Mesendoderm (in vitro differentiated cells): ENCODE data around the gene CHMP4B.

Experiments
- DNase-seq: peaks from one replicate; pipeline ENCODE4 v3.0.0; 2013
- H2AK5ac ChIP-seq: 2 replicates; pipeline ENCODE4 v1.6.1; 2013; ENCODE audit warnings: low read length, inconsistent platforms
- H2BK120ac ChIP-seq: 2 replicates; pipeline ENCODE4 v1.6.1; 2013; ENCODE audit warnings: low read depth, mild to moderate bottlenecking, low read length, moderate library complexity, mixed read lengths
- H2BK15ac ChIP-seq: replicated peaks from 2 replicates; pipeline ENCODE4 v1.6.1; 2013; ENCODE audit warnings: low read depth, mild to moderate bottlenecking, moderate library complexity
- H2BK5ac ChIP-seq: 2 replicates; pipeline ENCODE4 v1.6.1; 2013; ENCODE audit warnings: low read length, inconsistent platforms
- H3K18ac ChIP-seq: 2 replicates; pipeline ENCODE4 v1.6.1; 2013; ENCODE audit warnings: mild to moderate bottlenecking, low read length, mixed read lengths
- H3K23ac ChIP-seq: one replicate; pipeline ENCODE4 v1.6.1; 2013; ENCODE audit warnings: low read length
- H3K27ac ChIP-seq: 2 replicates; pipeline ENCODE4 v1.5.1; 2013; ENCODE audit warnings: low read depth, mild to moderate bottlenecking, inconsistent platforms, low read length, moderate library complexity
- H3K27me3 ChIP-seq: 2 replicates; pipeline ENCODE4 v1.6.1; 2013; ENCODE audit warnings: low read length, control low read depth, mild to moderate bottlenecking, inconsistent platforms; ENCODE audit not compliant: insufficient read depth, poor library complexity
- H3K36me3 ChIP-seq: 2 replicates; pipeline ENCODE4 v1.6.1; 2013; ENCODE audit warnings: low read length, inconsistent platforms; ENCODE audit not compliant: control insufficient read depth, insufficient read depth
- H3K4ac ChIP-seq: one replicate; pipeline ENCODE4 v1.6.1; 2013; ENCODE audit warnings: low read depth, mild to moderate bottlenecking, low read length, moderate library complexity
- H3K4me1 ChIP-seq: 2 replicates; pipeline ENCODE4 v1.6.1; 2013; ENCODE audit warnings: low read depth, low read length, inconsistent platforms; ENCODE audit not compliant: control insufficient read depth
- H3K4me2 ChIP-seq: 2 replicates; pipeline ENCODE4 v1.6.1; 2013; ENCODE audit warnings: low read length
- H3K4me3 ChIP-seq: 2 replicates; pipeline ENCODE4 v1.5.1; 2013; ENCODE audit warnings: mild to moderate bottlenecking, low read length
- H3K56ac ChIP-seq: one replicate; pipeline ENCODE4 v1.6.1; 2013; ENCODE audit warnings: low read length
- H3K79me1 ChIP-seq: 2 replicates; pipeline ENCODE4 v1.6.1; 2013; ENCODE audit warnings: low read length, inconsistent platforms
- H3K79me2 ChIP-seq: 2 replicates; pipeline ENCODE4 v1.6.1; 2013; ENCODE audit warnings: mild to moderate bottlenecking, low read length; ENCODE audit not compliant: control insufficient read depth, insufficient read depth
- H3K9ac ChIP-seq: 2 replicates; pipeline ENCODE4 v1.6.1; 2013; ENCODE audit warnings: low read length, inconsistent platforms
- H4K5ac ChIP-seq: one replicate; pipeline ENCODE4 v1.6.1; 2013; ENCODE audit warnings: low read length
- H4K8ac ChIP-seq: one replicate; pipeline ENCODE4 v1.6.1; 2013; ENCODE audit warnings: low read depth, mild to moderate bottlenecking, control low read depth, low read length, moderate library complexity
- WGBS: extraction: QIAGEN DNeasy Blood & Tissue Kit; methylation state at CpG from one replicate; pipeline ENCODE4 v1.1.7; 2013; ENCODE audit warnings: low lambda C conversion rate, missing lambda C conversion rate; ENCODE audit not compliant: insufficient coverage; ENCODE audit errors: extremely low coverage; 5-methylcytosine and 5-hydroxymethylcytosine counted together

CHMP4B gene

DNA sequence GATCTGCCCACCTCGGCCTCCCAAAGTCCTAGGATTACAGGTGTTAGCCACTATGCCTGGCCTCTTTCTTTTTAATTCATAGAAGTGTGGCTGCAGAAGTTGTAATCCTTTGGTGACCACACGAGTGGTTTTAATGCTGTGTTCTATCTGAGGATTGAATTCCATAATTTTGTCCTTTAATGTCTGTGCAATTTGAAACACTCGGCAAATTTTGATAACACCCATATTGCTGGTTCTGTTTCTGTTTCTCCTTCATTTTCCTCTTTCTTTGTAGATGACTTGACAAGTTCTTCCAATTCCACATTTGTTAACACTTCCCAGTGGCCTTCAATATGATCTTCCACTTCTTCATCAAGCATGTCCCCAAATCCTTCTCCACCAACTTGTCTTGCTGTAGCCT, 2.8 kb upstream of the CHMP4B start:
- no peak overlapping the region for H3K23ac ChIP-seq
- H3K27ac ChIP-seq: no peak overlapping the region
- no peak overlapping the region for H3K4me3 ChIP-seq
- no peak overlapping the region for H2BK5ac ChIP-seq
- H3K36me3 ChIP-seq: no peaks in the 10 kb centered on the region
- H2AK5ac ChIP-seq: no peak overlapping the region
- peaks cover 19% of the 10 kb centered on the region for H3K79me2 ChIP-seq
- H2BK120ac ChIP-seq: no peak overlapping the region
- DNase-seq: no peak
- H4K8ac ChIP-seq: no peak overlapping the region
- WGBS: no CpG with 5 or more reads among the region's 3 CpGs
- no peak overlapping the region for H3K9ac ChIP-seq
- peaks cover 7% of the 10 kb centered on the region for H3K79me1 ChIP-seq
- no peak overlapping the region for H3K18ac ChIP-seq
- no peak overlapping the region for H2BK15ac ChIP-seq
- H3K56ac ChIP-seq: no peak overlapping the region
- no peak overlapping the region for H4K5ac ChIP-seq
- no peaks in the 10 kb centered on the region for H3K27me3 ChIP-seq
- peaks cover 5% of the 10 kb centered on the region for H3K4me1 ChIP-seq
- no peak overlapping the region for H3K4me2 ChIP-seq
- no peak overlapping the region for H3K4ac ChIP-seq

DNA sequence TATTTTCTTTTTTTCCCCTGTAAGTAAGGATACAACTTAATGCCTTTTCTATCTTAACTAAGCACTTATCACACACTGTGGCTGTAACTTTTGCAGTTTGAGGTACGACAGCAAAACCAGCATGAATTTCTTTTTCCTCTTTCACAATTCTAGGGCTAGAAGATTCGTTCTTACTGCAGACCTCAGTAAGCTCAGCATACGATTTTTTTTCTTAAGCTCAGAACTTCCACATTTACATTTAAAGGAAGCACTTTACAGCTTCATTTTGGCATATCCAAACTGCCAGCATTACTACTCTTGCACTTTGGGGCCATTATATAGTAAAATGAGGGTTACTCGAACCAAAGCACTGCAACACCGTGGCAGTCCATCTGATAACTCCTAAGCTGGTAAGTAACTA, 889 bp upstream of the CHMP4B start:
- Histone ChIP-seq H3K27ac (no peak overlapping the region), H3K56ac (no peak overlapping the region), H4K8ac (no peak overlapping the region), H3K36me3 (no peaks in the 10 kb centered on the region), H3K9ac (no peak overlapping the region), H3K18ac (no peak overlapping the region), H3K23ac (no peak overlapping the region), H3K79me1 (peaks cover 19% of the 10 kb centered on the region), H2BK5ac (no peak overlapping the region), H3K79me2 (peaks cover 36% of the 10 kb centered on the region), H3K4me2 (no peak overlapping the region), H3K4ac (no peak overlapping the region), H3K27me3 (no peaks in the 10 kb centered on the region), H4K5ac (no peak overlapping the region), H2BK120ac (no peak overlapping the region), H2BK15ac (no peak overlapping the region), H2AK5ac (no peak overlapping the region), H3K4me1 (peaks cover 5% of the 10 kb centered on the region), H3K4me3 (no peak overlapping the region)
- DNase-seq: no peak
- no CpG with 5 or more reads among the region's 5 CpGs for WGBS

DNA sequence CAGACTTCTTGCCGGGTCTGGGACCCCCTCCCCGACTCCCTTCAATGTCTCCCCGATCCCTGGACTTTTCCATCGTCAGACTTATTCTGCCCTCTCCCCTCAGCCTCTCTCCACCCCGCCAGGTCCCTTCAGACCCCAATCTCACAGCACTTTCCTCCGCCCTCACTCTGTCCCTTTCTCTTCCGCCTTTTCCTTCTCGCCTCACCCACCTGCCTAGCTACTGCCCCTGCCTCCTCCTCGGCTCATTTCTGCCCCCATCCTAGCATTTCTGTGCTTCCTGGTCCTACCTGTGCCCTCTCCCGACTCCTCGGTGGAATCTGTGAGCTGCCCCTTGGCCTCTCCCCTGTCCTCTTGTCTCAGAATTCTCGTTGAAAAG, 616 bp downstream of the CHMP4B start:
- DNase-seq: peak; percentile 38
- peak overlapping the region; percentile 66 for H3K27ac ChIP-seq

DNA sequence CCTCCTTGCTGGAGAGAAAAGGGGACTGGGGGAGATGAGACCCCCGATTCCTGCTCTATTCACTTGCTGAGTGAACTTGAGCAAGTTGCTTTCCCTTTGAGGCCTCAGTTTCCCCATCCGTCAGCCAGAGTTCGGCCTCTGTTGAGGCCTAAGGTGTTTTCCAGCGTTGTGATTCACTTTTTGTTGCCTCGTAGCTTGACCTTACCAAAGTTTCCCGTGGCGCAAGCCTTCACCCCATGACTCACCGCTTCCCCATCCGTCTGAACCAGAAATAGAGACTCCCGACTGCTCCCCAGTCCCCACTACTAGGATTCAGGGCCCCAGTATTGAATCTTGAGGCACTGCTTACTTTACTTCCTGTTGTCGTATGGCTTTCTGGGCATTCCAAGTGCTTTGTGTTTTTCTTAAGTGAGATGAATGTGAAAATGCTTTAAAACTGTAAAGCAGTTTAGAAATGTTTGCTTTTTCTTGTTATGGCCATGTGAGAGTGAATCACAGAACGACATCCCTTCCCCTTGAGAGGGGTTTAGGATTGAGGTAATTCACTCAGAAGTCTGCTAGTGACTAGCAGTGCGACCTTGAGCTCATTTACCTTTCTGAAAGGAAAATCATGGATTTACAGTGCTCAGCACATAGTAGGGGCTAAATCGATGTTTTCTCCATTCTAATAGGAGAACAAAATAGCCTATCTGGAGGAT, 1.2 kb downstream of the CHMP4B start:
- WGBS: no CpG with 5 or more reads among the region's 14 CpGs
- no peaks in the 10 kb centered on the region for H3K27me3 ChIP-seq

More for the DNA sequence above, 616 bp downstream of the CHMP4B start:
- H3K79me2 ChIP-seq: peaks cover 44% of the 10 kb centered on the region
- H2AK5ac ChIP-seq: no peak overlapping the region
- no peak overlapping the region for H3K23ac ChIP-seq
- peak overlapping the region; percentile 83 for H3K9ac ChIP-seq
- no peak overlapping the region for H4K8ac ChIP-seq
- no peak overlapping the region for H2BK5ac ChIP-seq
- H3K4ac ChIP-seq: no peak overlapping the region
- H2BK15ac ChIP-seq: no peak overlapping the region
- peak overlapping the region; percentile 56 for H3K18ac ChIP-seq
- peaks cover 5% of the 10 kb centered on the region for H3K4me1 ChIP-seq
- WGBS: no CpG with 5 or more reads among the region's 12 CpGs
- H4K5ac ChIP-seq: no peak overlapping the region
- peak overlapping the region; percentile 97 for H3K4me2 ChIP-seq
- no peaks in the 10 kb centered on the region for H3K36me3 ChIP-seq
- H3K79me1 ChIP-seq: peaks cover 25% of the 10 kb centered on the region
- peak overlapping the region; percentile 89 for H3K4me3 ChIP-seq
- H3K56ac ChIP-seq: peak overlapping the region; percentile 83
- H2BK120ac ChIP-seq: no peak overlapping the region
- no peaks in the 10 kb centered on the region for H3K27me3 ChIP-seq

DNA sequence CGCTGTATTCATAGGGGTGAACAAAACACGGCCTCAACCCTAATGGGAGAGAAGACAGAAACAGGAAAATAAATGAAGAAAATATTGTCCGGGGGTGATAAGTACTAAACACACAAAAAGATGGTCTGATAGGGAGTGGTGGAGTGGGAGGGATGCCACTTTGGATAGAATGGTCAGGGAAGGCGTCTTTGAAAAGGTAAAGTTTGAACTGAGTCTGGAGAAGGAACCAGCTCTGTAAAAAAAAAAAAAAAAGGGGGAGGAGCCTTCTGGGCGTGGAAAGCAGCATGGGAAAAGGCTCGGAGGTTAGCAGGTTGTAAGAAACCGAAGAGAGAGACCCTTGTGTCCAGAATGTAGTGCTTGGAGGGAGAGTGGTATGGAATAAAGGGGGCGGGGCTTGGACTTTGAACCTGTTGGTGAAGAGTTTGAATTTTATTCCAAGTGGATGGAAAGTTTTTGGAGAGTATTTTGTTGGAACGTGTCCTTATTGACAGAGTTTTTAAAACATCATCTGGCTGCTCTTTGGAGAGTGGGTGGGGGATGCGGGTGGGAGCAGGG, 1.8 kb downstream of the CHMP4B start:
- Histone ChIP-seq H2BK15ac (no peak overlapping the region), H3K9ac (peak overlapping the region; percentile 83), H3K79me2 (peaks cover 51% of the 10 kb centered on the region), H4K5ac (no peak overlapping the region), H3K4me3 (no peak overlapping the region), H4K8ac (no peak overlapping the region), H3K36me3 (no peaks in the 10 kb centered on the region), H2AK5ac (no peak overlapping the region), H3K27ac (no peak overlapping the region), H2BK5ac (no peak overlapping the region), H3K4me2 (peak overlapping the region; percentile 97), H3K56ac (peak overlapping the region; percentile 83), H3K23ac (no peak overlapping the region), H3K4ac (no peak overlapping the region), H3K18ac (no peak overlapping the region), H3K4me1 (peaks cover 5% of the 10 kb centered on the region), H3K27me3 (no peaks in the 10 kb centered on the region), H2BK120ac (no peak overlapping the region), H3K79me1 (peaks cover 33% of the 10 kb centered on the region)
- no CpG with 5 or more reads among the region's 10 CpGs for WGBS
- DNase-seq: no peak

More for the DNA sequence above, 1.2 kb downstream of the CHMP4B start:
- Histone ChIP-seq H2BK15ac (no peak overlapping the region), H2BK5ac (no peak overlapping the region), H3K9ac (peak overlapping the region; percentile 83), H4K8ac (no peak overlapping the region), H4K5ac (no peak overlapping the region), H3K4ac (no peak overlapping the region), H3K79me1 (peaks cover 28% of the 10 kb centered on the region), H3K56ac (peak overlapping the region; percentile 83), H2BK120ac (no peak overlapping the region), H3K4me1 (peaks cover 5% of the 10 kb centered on the region), H3K4me2 (peak overlapping the region; percentile 97), H3K23ac (no peak overlapping the region), H3K18ac (no peak overlapping the region), H2AK5ac (no peak overlapping the region), H3K79me2 (peaks cover 47% of the 10 kb centered on the region), H3K4me3 (peak overlapping the region; percentile 89), H3K36me3 (no peaks in the 10 kb centered on the region), H3K27ac (peak overlapping the region; percentile 66)
- peak; percentile 46 for DNase-seq
